ENCODE data around the gene PANK4. TPM values are rescaled to one million over a fixed set of nuclear protein-coding genes. Genes with fewer than 3 reads are reported as not detected.

PANK4 gene
- total RNA-seq, 2 experiments from 2014 or later = 42.9 to 47.0 TPM

DNA sequence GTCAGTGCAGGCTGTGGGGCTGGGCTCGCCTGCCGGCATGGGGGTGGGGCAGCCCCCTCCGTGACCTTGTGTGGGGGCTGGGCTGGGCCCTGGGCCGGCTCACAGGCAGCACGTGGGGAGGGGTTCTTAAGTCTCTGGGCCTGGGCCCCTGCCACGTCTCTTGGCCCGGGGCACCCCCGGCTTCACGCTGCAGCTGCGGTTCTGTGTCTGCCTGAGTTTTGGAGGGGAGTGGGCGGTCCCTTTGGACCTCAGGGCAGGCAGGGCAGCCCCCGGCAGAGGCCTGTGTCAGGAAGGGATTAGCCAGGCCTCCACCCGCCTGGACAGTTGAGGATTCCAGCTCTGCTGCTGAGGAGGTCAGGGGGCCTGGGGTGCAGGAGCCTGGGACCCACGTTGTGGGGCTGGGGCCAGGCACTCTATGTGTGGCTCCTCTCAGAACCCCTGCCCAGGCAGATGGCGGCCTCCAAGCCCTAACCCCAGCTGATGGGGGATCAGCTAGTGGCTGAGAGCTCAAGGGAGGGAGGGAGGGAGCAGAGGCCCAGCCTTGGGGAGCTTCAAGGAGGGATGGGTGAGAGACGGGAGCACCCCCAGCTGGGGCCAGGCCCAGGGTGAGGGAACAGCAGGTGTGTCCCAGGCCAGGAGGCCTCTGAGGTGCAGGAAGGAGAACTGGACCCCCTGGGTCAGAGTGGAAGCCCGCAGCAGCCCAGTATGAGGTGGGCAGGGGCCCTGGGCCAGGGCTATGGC is 52.1 kb downstream of the PANK4 start:
- CTCF ChIA-PET = no interaction called here
- POLR2A ChIA-PET = no interaction called here
- no peaks in the 10 kb centered on the region for H3K4me1 Mint-ChIP-seq (ENCODE audit: low read depth)
- Histone ChIP-seq H3K27ac (ENCODE audit: low read depth in 1 of 2, low read length in 2 of 2) (no peak overlapping the region), H3K27me3 (ENCODE audit: control insufficient read depth in 1 of 2, insufficient read depth in 2 of 2, low read length in 2 of 2) (no peaks in the 10 kb centered on the region), H3K9me3 (ENCODE audit: control insufficient read depth in 1 of 2, insufficient read depth in 1 of 2, low read length in 2 of 2) (no peaks in the 10 kb centered on the region), H3K4me1 (ENCODE audit: insufficient read depth, low read length) (no peaks in the 10 kb centered on the region), H3K36me3 (ENCODE audit: insufficient read depth, low read length) (no peaks in the 10 kb centered on the region), H3K4me3 (ENCODE audit: low read length) (no peak overlapping the region)
- DNase-seq (no peak), ATAC-seq (ENCODE audit: poor library complexity) (no peak)
- H3K27me3 Mint-ChIP-seq = no peaks in the 10 kb centered on the region
- H3K36me3 Mint-ChIP-seq (ENCODE audit: low read depth) = no peaks in the 10 kb centered on the region
- H3K27ac Mint-ChIP-seq = no peak overlapping the region
- intact Hi-C loops (cut with DNase I, micrococcal nuclease) = no loop called here
- H3K9me3 Mint-ChIP-seq = no peaks in the 10 kb centered on the region
- TF ChIP-seq, protein P1, sequence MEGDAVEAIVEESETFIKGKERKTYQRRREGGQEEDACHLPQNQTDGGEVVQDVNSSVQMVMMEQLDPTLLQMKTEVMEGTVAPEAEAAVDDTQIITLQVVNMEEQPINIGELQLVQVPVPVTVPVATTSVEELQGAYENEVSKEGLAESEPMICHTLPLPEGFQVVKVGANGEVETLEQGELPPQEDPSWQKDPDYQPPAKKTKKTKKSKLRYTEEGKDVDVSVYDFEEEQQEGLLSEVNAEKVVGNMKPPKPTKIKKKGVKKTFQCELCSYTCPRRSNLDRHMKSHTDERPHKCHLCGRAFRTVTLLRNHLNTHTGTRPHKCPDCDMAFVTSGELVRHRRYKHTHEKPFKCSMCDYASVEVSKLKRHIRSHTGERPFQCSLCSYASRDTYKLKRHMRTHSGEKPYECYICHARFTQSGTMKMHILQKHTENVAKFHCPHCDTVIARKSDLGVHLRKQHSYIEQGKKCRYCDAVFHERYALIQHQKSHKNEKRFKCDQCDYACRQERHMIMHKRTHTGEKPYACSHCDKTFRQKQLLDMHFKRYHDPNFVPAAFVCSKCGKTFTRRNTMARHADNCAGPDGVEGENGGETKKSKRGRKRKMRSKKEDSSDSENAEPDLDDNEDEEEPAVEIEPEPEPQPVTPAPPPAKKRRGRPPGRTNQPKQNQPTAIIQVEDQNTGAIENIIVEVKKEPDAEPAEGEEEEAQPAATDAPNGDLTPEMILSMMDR (IDR thresholded peaks at IDR 0.05) = no peak
- no peak overlapping the region for H3K4me3 Mint-ChIP-seq

DNA sequence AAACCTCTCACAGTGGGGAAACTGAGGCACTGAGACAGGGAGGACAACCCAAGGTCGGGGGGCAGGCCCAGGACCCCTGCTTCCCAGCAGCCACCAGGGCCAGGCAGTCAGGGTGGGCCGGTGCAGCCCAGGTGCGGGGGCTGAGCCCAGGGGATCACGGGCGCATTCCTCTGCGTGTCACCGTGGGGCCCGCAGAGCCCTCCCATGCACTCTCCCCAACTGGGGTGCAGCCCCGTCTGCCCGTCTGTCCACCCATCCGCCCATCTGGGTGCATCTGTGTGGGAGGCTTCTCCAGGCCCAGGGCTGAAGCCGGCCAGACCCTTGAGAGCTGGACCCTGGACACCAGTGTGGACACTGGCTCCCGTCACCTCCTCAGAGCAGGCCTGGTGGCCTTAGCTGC is 53.2 kb downstream of the PANK4 start:
- TF ChIP-seq, protein P1 (IDR thresholded peaks at IDR 0.05) = no peak
- Histone ChIP-seq H3K36me3 (ENCODE audit: insufficient read depth, low read length) (no peaks in the 10 kb centered on the region), H3K27me3 (ENCODE audit: control insufficient read depth in 1 of 2, insufficient read depth in 2 of 2, low read length in 2 of 2) (no peaks in the 10 kb centered on the region), H3K9me3 (ENCODE audit: control insufficient read depth in 1 of 2, insufficient read depth in 1 of 2, low read length in 2 of 2) (no peaks in the 10 kb centered on the region), H3K27ac (ENCODE audit: low read depth in 1 of 2, low read length in 2 of 2) (no peak overlapping the region), H3K4me1 (ENCODE audit: insufficient read depth, low read length) (no peaks in the 10 kb centered on the region), H3K4me3 (ENCODE audit: low read length) (no peak overlapping the region)
- no peak overlapping the region for H3K4me3 Mint-ChIP-seq
- H3K9me3 Mint-ChIP-seq = no peaks in the 10 kb centered on the region
- ChIA-PET CTCF (no interaction called here), POLR2A (no interaction called here)
- peaks cover 6% of the 10 kb centered on the region for H3K4me1 Mint-ChIP-seq (ENCODE audit: low read depth)
- intact Hi-C loops (cut with DNase I, micrococcal nuclease) = no loop called here
- DNase-seq = no peak
- ATAC-seq (ENCODE audit: poor library complexity) = no peak
- H3K27me3 Mint-ChIP-seq = no peaks in the 10 kb centered on the region
- H3K36me3 Mint-ChIP-seq (ENCODE audit: low read depth) = no peaks in the 10 kb centered on the region
- no peak overlapping the region for H3K27ac Mint-ChIP-seq

DNA sequence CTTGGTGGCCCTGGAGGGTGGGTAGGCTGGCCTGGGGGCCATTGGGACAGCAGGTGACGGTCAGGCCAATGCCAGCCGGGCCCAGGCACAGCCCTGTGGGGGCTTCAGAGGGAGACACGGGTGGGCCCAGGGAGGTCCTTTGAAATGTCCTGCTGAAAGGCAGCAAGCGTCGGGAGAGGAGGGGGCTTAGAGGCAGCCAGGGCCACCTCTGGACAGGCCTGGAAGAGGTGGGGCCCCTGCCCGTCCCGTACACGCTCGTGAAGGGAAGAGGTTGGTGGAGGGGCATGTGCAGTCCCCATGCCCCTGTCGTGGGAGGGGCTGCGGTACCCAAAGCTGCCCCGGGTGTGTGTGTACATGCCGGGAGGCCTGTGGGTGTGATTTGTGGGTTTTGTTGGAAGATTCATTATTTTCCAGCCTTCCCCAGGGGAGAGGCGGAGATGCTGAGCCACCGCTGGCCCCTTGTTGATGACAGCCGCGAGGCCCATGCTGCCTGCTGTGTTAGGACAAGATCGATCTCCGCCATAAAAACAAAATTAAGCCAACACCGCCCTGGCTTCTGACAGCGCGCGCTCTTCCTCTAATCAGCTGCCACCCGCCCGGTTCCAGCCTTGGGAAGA is 53.7 kb downstream of the PANK4 start:
- ChIA-PET POLR2A (no interaction called here), CTCF (no interaction called here)
- no peak overlapping the region for H3K4me3 Mint-ChIP-seq
- no peak overlapping the region for H3K27ac ChIP-seq (ENCODE audit: low read depth in 1 of 2, low read length in 2 of 2)
- H3K9me3 Mint-ChIP-seq = no peaks in the 10 kb centered on the region
- H3K36me3 Mint-ChIP-seq (ENCODE audit: low read depth) = no peaks in the 10 kb centered on the region
- H3K27me3 Mint-ChIP-seq = no peaks in the 10 kb centered on the region
- TF ChIP-seq, protein P1 (IDR thresholded peaks at IDR 0.05) = no peak
- H3K27ac Mint-ChIP-seq = no peak overlapping the region
- H3K36me3 ChIP-seq (ENCODE audit: insufficient read depth, low read length) = no peaks in the 10 kb centered on the region
- intact Hi-C loops (cut with DNase I, micrococcal nuclease) = no loop called here
- ATAC-seq (ENCODE audit: poor library complexity) (no peak), DNase-seq (no peak)
- peaks cover 7% of the 10 kb centered on the region for H3K4me1 Mint-ChIP-seq (ENCODE audit: low read depth)
- H3K4me3 ChIP-seq (ENCODE audit: low read length) = no peak overlapping the region
- H3K9me3 ChIP-seq (ENCODE audit: control insufficient read depth in 1 of 2, insufficient read depth in 1 of 2, low read length in 2 of 2) = no peaks in the 10 kb centered on the region
- H3K27me3 ChIP-seq (ENCODE audit: control insufficient read depth in 1 of 2, insufficient read depth in 2 of 2, low read length in 2 of 2) = peaks cover 0 to 2% of the 10 kb centered on the region in 2 experiments
- H3K4me1 ChIP-seq (ENCODE audit: insufficient read depth, low read length) = peaks cover 2% of the 10 kb centered on the region
